Measurements from ENCODE around the gene ULK1. TPM values are rescaled to one million over a fixed set of nuclear protein-coding genes. Genes with fewer than 3 reads are reported as not detected.
A peak's percentile ranks its signal among the peaks of the same experiment; 100 is the strongest.

Gene ULK1
- total RNA-seq (10 to 100 TPM in 8 of 9 donors, 1 to 10 TPM in 1; 4.9 to 82.1 (median 29.1) TPM), polyA plus RNA-seq (100 to 1,000 TPM in 1 of 3 donors, 10 to 100 TPM in 1, 1 to 10 TPM in 1; 2.9 to 123 (median 54.0) TPM)
- long read RNA-seq, donor 1 = 0 reads
- long read RNA-seq, donor 2, partial matches to known transcripts = 0 of 1 reads
- long read RNA-seq, donor 2, other reads (novel, unspliced or antisense) = 0 of 1 reads
- long read RNA-seq, donor 3, partial matches to known transcripts = 14 of 15 reads
- long read RNA-seq, donor 3, other reads (novel, unspliced or antisense) = 0 of 15 reads
- long read RNA-seq, donor 4, partial matches to known transcripts = 5 of 6 reads
- long read RNA-seq, donor 4, other reads (novel, unspliced or antisense) = 1 of 6 reads
- long read RNA-seq, donor 5, full-length matches to known transcripts = 17 of 73 reads
- long read RNA-seq, donor 5, partial matches to known transcripts = 48 of 73 reads
- long read RNA-seq, donor 5, other reads (novel, unspliced or antisense) = 8 of 73 reads
- long read RNA-seq, donor 6, partial matches to known transcripts = 0 of 6 reads
- long read RNA-seq, donor 6, other reads (novel, unspliced or antisense) = 4 of 6 reads
- long read RNA-seq, donor 7, full-length matches to known transcripts = 1 of 11 reads
- long read RNA-seq, donor 7, partial matches to known transcripts = 10 of 11 reads
- long read RNA-seq, donor 7, other reads (novel, unspliced or antisense) = 0 of 11 reads
- long read RNA-seq, donor 8 = 0 reads
- long read RNA-seq, donor 9, full-length matches to known transcripts = 1 of 8 reads
- long read RNA-seq, donor 9, partial matches to known transcripts = 7 of 8 reads
- long read RNA-seq, donor 9, other reads (novel, unspliced or antisense) = 0 of 8 reads
- long read RNA-seq, donor 10, partial matches to known transcripts = 0 of 1 reads
- long read RNA-seq, donor 10, other reads (novel, unspliced or antisense) = 0 of 1 reads

DNA sequence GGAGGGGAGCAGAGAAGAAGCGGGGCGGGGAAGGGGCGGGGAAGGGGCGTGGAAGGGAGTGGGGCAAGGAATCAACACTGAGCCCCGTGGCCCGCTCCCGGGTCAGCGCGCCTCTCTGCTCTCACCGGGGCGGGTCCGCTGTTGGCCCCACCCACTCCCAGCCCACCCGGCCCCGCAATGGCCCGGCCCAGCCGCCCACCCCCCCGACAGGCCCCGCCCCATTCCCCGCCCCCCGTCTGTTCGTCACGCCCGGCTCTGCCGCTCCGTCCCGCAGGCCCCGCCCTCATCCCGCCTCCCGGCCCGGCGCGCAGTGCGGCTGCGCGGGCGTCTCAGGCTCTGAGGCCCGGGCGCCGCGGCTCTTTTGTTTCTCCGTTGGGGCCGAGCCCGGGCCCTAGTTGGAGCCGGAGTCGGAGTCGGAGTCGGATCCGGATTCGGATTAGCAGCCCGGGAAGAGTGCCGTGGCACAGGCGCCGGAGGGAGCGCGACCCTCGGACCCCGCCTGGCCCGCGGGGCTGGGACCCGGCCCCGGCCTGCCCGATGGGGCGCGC, at the start of gene ULK1:
ULK1 (plus strand) TSS at position 310 of the 548 bp plus-strand sequence. CDS start 380 bp downstream, outside the sequence.
- Histone ChIP-seq H3K36me3 (replicated peaks in 1 of 2) (peaks cover 0 to 4% of the 10 kb centered on the region in 2 donors), H3K9me3 (replicated peaks in 1 of 3) (no peaks in the 10 kb centered on the region), H3K27me3 (no peaks in the 10 kb centered on the region), H3K4me1 (replicated peaks in 1 of 2) (peaks cover 20 to 21% of the 10 kb centered on the region in 2 donors), H3K4me3 (peak within 1 kb of the TSS in 3 of 4 donors; percentile 60 to 91 (median 83)), H3K27ac (peak within 1 kb of the TSS; percentile 93 to 98 (median 97))
- TF ChIP-seq POLR2A (IDR thresholded peaks at IDR 0.05) = peak; percentile 91 to 96
- no peak for TF ChIP-seq CTCF (IDR thresholded peaks at IDR 0.05)
- intact Hi-C loops (cut with DNase I) = no loop called here
- 0 to 1% (median 0%) methylated on average over 9 to 62 of the region's 64 CpGs for WGBS, 4 donors
- DNase-seq = peak; percentile 89 to 96 (median 94)

GRCh38 chr12:131844656-131845055, 49.8 kb upstream of the ULK1 start:
- Histone ChIP-seq H3K4me1 (replicated peaks in 1 of 2) (no peaks in the 10 kb centered on the region), H3K27ac (no peak overlapping the region), H3K36me3 (replicated peaks in 1 of 2) (no peaks in the 10 kb centered on the region), H3K27me3 (no peaks in the 10 kb centered on the region), H3K4me3 (no peak overlapping the region), H3K9me3 (replicated peaks in 1 of 3) (no peaks in the 10 kb centered on the region)
- WGBS, 4 donors = 91 to 94% (median 92%) methylated on average over 18 to 25 of the region's 25 CpGs
- DNase-seq = no peak
- intact Hi-C loops (cut with DNase I) = no loop called here
- no peak for TF ChIP-seq CTCF (IDR thresholded peaks at IDR 0.05)
- no peak for TF ChIP-seq POLR2A (IDR thresholded peaks at IDR 0.05)

- no peaks in the 10 kb centered on the region for H3K36me3 ChIP-seq (replicated peaks in 1 of 2)
Observed at GRCh38 chr12:131845121-131845520, 49.3 kb upstream of the ULK1 start.

More at GRCh38 chr12:131845121-131845520, 49.3 kb upstream of the ULK1 start:
- Histone ChIP-seq H3K27me3 (no peaks in the 10 kb centered on the region), H3K4me3 (no peak overlapping the region), H3K4me1 (replicated peaks in 1 of 2) (no peaks in the 10 kb centered on the region), H3K9me3 (replicated peaks in 1 of 3) (no peaks in the 10 kb centered on the region), H3K27ac (no peak overlapping the region)
- TF ChIP-seq POLR2A (IDR thresholded peaks at IDR 0.05) (no peak), CTCF (IDR thresholded peaks at IDR 0.05) (no peak)
- 93 to 96% (median 94%) methylated on average over 11 to 29 of the region's 29 CpGs; no CpG with 5 or more reads in 1 of the 4 donors for WGBS, 4 donors
- intact Hi-C loops (cut with DNase I) = no loop called here
- DNase-seq = no peak

All from adrenal gland (tissue), 19 donors.